TTC549 (cell line): Measurements from ENCODE around the gene TCF7.

Experiments used
- FAIRE-seq: peaks from 2 replicates; lab custom pipeline; 2012; peaks lifted over from hg19 to GRCh38; lab: Jason Lieb, UNC

TCF7 gene

DNA sequence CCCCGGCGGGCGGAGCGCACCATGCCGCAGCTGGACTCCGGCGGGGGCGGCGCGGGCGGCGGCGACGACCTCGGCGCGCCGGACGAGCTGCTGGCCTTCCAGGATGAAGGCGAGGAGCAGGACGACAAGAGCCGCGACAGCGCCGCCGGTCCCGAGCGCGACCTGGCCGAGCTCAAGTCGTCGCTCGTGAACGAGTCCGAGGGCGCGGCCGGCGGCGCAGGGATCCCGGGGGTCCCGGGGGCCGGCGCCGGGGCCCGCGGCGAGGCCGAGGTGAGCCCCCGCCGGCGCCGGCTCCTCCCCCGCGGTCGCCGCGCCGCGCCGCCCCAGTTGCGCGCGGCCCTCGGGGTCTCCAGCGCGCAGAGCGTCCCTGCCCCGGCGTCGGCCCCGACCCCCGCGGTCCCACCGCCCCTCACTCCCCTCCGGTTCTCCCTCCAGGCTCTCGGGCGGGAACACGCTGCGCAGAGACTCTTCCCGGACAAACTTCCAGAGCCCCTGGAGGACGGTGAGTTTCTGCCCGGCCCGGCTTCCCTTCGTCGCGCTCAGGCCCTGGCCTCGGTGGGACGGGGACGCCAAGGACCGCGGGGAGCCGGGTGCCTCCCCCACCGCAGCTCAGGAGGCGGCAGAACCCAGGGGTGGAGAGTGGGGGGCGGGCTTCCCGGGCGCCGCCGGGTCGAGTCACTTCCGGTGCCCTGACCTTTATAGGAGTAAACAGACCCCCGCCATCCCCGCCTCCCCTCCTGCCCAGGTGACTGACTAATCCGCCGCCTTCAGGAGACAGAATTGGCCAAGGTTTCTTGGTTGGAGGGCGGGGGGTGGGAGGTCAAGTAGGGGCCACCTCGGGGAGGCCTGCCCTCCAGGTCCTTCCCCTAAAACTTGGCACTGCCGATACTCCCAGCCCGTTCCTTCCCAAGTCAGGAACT lies 665 bp downstream of the TCF7 start:
- FAIRE-seq = no peak

- FAIRE-seq = no peak
Observed at GRCh38 chr5:134115806-134116175, 1.3 kb downstream of the TCF7 start.

DNA sequence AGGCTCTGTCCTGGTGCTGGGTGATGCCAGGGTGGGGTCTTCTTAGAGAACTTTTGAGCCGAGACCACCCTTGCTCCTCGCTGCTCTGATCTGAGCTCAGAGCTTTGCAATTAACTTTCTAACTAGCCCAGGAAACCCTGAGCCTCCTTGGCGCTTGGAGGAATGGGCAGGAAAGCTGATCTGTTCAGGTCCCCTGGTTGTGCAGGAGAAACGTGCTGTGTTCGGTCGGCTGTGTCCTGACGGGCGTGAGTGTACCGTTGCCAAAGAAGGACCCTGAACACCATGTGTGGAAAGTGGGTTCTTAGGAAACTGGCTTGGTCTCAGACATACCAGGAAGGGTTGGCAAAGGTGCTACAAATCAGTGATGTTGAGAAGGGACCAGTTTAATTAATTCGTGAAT lies 1.8 kb downstream of the TCF7 start:
- no peak for FAIRE-seq

DNA sequence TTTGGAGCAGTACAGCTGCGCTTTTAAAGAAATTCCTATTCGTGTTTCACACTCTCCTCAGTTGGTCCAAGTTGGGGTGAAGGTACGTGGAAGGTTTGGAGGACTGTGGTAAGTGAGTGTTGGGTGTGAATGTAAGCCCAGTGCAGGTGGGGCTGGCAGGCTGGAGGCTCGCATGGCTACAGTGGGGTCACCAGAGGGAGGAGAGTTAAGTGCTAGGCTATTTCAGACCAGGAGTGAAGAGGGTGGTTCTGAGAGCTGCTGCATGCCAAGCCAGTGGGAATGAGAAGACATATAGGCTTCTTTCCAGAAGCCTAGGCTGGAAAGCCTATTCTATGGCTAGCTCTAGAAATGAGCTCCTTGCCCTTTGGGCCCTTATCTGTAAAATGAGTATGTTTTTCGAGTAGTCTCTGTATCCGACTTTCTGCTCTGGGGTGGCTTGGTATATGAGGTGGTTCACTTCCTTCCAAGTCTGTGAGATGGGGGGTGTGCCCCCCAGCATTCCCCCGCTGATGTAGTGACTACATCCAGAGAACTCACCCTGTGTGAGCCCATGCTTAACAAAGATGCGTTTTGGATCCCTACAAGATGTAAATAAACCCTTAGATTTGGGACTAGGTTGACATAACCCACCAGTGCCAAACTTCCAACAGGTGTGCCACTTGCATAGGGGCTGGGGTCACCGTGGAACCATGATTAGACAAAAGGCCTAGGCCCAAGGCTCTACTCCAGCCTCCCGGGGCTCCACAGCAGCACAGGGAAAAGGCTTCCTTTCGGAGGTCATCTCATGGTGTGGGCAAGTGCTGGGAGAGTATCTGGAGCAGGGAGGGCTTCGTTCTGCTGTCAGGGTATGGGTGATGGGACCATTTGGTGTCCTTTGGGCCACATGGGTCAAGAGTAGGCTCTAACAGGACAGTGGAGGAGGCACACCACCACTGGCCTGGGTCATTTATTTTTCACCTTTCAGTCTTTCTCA lies 2.6 kb downstream of the TCF7 start:
- no peak for FAIRE-seq

- no peak for FAIRE-seq
Observed at GRCh38 chr5:134118212-134118835, 3.8 kb downstream of the TCF7 start.

GRCh38 chr5:134119720-134120119 lies 5.2 kb downstream of the TCF7 start:
- no peak for FAIRE-seq

DNA sequence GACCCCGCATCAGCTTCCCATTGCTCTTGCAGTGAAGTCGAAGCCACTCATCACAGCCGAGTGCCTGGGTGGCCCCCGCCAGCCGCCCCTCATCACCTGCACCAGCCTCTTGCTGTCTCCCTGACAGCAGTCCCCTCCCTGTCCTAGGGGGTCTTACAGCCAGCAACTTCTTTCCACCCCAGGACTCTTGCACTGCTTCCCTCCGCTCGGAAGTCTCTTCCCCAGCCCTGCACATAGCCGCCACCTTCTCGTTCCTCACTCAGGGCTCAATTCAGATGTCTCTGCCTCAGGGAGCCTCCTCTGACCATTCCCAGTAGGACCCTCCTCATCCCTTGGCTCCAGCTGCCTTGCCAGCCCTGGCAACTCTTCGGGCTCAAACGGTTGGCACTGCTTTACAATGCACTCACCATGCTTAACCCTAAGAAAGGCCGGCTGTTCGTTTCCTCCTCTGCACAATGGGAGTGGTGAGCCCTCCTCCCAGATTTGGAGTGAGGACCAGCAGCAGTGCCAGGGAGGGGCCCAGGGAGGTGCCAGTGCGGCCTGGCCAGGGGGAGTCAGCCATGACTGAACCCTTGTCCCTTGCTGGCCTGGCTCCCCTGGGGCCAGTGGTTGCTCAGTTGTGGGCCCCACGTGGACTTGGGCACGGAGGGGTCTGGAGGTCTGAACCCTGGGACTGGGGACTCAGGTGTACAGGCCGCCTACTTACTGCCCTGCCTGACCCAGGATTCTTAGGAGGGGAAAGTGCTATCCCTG lies 6.1 kb downstream of the TCF7 start:
- FAIRE-seq = no peak

DNA sequence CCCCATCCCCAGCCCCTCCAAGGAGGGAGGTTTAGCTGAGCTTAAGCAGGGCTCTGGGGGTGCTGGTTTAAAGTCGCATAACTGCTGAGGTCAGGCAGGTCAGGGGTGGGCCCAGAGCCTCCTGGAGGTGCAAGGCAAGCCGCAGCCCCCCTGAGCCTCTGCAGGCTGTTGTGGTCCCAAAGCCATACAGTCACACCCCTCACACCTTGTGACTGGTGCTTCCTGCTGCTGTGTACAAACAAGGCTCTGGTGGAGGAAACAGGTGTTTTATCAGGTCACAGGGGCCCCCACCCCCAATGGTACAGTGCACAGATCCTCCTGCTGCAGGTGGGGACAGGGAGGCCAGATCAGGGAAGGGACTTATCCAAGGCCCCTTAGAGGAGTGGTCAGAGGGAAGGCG lies 8.0 kb downstream of the TCF7 start:
- no peak for FAIRE-seq

DNA sequence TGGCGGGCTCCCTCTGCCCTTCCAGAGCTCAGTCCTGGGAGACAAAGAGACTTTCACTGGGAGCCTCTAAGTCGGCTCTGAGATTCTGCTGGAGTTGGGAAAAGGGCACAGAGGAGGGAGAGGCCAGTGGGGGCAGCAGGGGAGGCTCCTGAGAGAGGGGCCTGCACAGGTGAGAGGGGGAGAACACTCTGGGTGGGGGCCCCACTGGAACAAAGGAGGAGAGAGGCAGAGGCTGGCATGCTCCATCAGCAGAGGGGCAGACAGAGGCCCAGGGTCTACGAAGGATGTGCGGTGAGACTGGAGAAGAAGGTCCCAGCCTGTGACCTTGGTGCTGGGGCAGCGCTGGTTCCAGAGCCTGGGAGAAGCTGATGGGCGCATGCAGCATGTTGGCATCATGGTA lies 8.9 kb downstream of the TCF7 start:
- no peak for FAIRE-seq

DNA sequence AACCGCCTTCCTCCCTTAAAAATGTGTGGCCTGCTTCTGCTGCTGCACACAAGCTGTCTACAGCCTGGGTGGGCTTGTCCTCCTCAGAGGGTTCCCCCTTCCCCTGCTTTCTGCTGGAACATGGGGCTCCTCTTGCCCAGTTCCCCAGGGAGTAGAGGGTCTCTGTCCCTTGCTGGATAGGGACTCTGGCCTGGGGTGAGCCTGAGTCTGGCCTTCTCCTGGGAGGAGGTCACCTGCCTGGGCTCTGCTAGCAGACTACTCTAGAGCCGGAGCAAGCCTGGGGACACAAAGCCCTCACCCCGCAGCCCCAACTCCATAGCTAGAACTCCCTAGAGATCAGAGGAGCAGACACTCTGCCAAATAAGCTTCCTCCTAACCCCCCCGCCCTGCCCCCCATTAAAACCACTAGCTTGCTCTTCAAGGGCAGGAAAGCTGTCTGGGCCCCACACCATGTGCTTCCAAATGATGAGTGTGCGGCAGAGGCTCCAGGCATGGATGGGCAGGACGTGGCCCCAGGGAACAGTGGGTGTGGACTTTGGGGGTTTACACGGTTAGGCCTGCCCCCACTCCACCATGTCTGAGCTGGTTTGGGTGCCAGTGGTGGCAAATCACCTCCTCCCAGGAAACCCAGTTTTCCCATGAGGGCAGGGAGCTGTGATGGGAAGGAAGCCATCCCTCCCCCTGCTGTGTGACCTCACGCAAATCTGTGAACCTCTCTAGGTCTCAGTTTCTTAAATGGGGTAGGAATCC lies 10.0 kb downstream of the TCF7 start:
- no peak for FAIRE-seq

DNA sequence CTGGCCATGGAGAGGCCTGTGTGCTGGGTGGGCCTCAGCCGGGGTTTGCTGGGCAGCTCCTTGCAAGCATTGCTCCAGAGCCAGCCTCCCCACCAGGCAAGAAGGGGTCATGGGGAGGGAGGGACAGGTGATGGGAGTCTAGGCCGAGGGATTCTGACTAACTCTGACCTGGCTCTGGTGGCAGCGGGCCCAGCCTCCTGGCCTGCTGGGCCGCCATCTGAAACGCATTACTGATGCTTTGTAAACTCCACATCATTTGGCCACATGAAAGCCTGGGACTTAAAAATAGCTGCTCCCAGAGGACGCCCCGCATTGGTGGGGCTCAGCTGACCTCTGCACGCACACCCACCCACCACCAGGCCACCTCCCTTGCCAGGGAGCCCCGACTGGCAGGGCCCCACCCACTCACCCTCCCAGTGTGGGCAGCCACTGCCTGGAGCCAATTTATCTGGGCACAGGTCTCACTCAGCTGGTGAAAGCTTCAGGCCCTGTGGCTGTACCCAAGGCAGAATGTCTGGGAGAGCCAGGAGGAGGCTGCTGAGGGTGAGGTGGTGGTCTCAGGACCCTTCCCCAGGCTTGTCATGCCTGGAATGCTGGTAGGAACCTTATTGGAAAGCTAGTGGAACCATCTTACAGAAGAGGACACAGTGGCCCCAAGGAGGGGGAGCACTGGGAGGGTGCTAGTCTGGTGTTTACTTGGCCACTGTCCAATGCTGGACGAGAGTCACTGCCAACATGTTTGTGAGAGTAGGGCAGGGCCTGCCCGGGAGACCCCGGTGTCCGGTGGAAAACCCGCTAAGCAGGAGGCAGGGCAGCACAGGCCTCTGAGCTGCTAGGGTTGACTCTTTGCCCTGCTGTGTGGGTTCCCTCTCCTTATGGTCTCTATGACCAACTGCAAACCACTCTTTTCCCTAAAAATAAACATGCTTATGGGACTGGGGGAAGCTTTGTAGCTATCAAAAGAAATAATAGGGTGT lies 10.8 kb downstream of the TCF7 start:
- no peak for FAIRE-seq

DNA sequence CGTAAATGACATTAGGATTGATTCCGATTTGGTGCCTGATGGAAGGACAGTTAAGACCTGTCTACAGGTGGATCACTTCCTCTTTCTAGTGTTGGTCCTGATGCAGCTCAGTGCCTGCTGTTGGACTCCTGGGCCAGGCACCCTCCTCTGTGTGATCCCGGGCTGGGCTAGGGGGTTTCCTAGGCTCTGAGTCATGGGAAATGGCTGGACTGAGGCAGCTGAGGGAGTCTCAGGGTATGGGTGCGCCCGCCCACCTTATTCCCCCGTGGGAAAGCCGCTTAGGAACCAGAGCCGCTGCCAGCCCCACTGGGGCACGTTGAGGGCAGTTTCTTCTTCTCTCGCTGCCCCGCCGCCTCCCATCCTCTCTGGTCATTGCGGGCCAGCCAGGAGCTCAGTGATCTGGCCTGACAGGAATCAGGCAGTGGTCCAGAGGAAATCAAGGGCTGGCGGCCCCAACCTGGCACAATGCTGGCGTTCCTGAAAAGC lies 12.9 kb downstream of the TCF7 start:
- FAIRE-seq = no peak

GRCh38 chr5:134127988-134128647 lies 13.6 kb downstream of the TCF7 start:
- FAIRE-seq = no peak

DNA sequence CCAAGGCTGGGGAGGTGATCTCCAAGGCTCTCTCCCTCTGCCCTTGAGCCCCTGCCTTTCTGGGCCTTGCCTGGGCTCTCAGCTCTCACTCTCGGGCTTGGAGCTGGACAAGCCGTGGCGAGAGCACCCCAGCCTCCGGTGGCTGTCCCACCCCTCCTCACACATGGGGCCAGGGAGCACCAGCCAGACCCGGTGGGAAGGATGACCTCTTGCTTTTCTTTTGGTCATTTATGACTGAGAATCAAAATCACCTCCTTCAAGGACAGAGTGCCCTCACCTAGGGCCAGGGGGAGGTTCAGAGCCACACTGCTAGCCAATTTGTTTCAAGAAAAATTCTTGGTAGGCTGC lies 14.1 kb downstream of the TCF7 start:
- FAIRE-seq = no peak

- FAIRE-seq = no peak
Observed at GRCh38 chr5:134129411-134130238, 15.1 kb downstream of the TCF7 start.

DNA sequence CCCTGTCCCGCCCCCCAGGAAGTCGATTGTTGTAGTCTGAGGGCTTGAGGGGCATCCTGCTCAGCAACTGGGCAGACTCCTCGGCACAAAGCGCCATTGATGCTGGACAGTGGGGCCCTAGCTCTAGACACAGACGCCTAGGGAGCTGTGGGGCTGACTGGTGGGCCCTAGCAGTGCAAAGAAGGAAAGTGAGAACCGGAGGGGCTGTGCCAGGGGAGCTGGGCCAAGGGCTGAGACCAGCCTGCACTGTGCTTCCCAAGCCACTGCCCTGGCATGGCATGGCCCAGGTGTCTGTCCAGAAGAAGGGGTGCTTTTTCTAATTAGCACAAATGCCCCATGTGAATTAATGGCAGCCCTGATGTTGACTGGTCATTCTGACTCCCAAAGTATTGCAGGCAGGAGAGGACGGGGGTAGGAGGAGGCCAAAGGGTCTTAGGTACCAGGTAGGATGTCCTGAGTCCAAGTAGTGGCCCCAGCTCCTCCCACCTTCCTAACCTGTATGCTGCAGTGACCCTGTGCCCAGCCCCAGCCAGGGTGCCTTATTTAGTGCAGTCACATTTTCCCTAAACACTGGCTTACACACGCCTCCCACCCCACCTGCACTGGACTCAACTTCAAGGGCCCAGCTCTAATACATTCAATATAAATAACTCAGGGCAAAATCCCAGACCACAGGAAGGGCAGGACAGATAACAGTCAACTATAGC lies 15.9 kb downstream of the TCF7 start:
- FAIRE-seq = no peak

GRCh38 chr5:134131165-134131564 lies 16.7 kb downstream of the TCF7 start:
- FAIRE-seq = no peak
